ENCODE data around the gene MST1.

The MST1 gene

GRCh38 chr3:49689046-49689907, at the start of gene MST1, which contains the start of gene RNF123:
Gene MST1 (minus strand): TSS chr3:49689474. CDS start chr3:49688691, 783 bp downstream.
Gene RNF123 (plus strand): TSS chr3:49689557. CDS start chr3:49691166, 1,609 bp downstream.
- peak; percentile 80 to 82 for DNase-seq (ENCODE audit: low read depth in 2 of 2)

DNA sequence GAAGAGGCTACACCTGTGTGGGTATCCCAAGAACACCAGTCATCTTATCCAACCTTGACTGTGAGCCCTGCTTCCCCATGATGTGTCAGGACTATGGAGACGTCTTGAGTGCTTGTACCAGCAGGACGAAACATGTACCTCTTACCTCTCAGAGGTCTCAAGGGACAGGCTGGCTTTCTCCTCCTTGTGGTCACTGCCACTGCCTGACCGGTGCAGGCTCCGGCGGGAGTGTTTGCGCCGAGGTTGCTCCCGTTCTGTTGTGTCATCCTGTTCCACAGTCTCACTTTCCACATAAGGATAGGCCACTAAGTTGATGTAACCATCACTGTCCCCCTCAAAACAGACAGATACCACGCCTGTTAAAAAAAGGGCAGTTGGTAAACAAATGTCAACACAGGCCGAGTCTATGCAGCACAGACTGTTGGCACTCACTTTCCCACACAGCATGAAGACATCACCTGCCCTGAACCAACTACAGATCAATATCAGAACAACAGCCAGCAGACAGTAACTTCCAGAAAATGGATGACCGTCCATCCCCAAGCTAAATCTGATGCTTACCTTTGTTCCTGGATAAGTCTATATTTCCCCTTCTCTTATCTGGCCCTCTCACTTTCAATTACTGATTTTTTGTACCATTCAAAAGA, 48.9 kb upstream of the MST1 start:
- no peak for DNase-seq (ENCODE audit: low read depth in 2 of 2)

DNA sequence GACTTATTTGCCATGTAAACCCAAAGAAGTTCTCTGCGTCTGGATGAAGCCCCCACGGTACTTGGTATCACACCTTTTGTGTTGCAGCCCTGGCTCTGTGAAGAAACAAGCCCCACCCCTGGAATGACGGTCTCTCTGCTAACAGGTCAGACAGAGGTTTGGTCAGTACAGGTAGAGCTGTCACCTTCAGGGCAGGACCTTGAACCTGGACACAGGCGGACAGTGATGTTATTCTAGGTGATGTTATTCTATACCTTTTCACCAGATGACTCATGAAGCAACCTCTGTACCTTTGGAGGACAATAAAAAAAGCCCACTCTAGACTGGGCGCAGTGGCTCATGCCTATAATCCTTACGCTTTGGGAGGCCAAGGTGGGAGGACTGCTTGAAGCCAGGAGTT, 45.5 kb upstream of the MST1 start:
- no peak for DNase-seq (ENCODE audit: low read depth in 2 of 2)

DNA sequence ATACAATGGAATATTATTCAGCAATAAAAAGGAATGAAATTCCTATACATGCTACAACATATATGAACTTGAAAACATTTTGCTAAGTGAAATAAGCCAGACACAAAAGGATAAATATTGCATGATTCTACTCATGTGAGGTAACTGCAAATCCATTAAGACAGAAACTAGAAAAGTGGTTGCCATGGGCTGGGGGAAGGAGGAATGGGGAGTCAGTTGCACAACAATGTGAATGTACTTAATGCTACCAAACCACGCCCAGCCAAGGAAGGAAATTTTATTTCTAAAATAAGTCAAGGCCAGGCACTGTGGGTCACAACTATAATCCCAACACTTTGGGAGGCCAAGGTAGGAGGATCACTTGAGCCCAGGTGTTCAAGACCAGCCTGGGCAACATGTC, 44.3 kb upstream of the MST1 start:
- no peak for DNase-seq (ENCODE audit: low read depth in 2 of 2)

DNA sequence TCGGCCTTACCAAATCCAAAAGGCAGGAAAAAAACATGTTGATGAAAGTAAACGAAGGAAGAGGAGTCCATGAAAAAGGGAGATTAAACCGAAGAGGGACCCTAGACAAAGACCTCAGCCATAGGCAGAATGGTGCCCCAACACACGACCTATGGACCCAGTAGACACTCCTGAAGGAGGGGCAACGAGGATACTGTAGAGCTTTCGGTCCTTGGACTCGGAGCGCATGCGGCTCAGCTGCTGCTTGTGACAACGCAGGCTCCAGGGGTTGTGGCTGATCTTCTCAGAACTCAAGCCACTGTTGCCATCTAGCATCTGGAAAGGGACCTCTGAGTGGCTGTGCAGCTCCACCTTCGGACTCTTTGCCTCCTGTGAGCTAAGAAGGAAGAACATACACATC, 43.3 kb upstream of the MST1 start:
- no peak for DNase-seq (ENCODE audit: low read depth in 2 of 2)

- no peak for DNase-seq (ENCODE audit: low read depth in 2 of 2)
Measured at GRCh38 chr3:49729966-49730609, 40.8 kb upstream of the MST1 start.

DNA sequence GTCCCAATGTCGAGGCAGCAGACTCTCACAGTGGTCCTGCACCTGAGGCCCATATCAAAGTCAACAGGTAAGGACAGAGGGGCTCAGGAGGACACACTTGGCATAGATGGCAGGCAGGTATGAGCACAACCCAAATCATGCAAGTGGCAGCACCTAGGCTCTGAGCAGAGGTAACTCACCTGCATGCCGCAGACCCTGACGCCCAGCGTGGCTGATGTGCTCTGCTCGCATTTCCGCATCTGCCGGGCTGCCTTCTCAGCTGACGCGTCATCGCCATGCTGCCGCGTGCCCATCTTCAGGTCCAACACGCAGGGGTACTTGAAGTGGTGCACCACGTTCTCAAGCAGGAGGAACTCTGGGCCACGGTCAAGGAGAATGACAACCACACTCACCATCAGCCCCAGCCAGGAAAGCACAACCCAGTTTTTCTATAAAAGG, 38.7 kb upstream of the MST1 start:
- DNase-seq (ENCODE audit: low read depth in 2 of 2) = no peak

DNA sequence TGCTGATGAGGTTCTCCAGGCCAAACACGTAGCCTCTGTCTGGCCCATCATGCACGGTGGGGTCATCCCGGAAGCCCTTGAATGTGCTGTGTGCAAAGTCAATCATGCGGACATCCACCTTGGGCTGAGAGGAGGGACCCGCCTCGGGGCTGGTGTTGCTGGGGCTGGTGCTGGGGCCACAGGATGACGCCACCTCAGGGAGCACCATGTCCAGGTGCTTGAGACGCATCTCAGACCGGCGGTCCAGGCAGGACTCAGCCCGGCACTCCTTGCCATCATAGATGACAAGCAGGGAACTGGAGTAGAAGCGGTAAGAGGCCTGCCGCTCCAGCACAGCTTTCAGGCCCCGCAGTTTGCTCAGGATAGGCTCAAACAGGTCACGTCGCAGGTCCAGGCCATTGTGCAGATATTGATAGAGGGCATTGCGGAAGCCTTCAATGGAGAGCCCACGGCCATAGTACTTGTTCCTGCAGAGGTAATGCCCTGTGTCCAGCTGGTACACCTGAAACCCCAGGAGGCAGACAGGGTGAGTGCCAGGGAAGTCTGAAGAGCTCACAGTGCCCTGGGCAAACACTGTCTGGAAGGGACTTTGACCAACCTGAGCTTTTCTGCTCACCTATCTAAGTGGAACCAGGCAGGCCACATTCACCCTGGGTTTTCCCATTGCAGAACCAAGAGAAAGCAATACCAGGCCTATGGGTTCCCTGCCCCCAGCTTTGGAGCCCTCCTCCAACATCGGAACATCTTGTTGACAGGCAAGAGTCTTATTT, 38.1 kb upstream of the MST1 start:
- DNase-seq (ENCODE audit: low read depth in 2 of 2) = no peak

- no peak for DNase-seq (ENCODE audit: low read depth in 2 of 2)
Measured at GRCh38 chr3:49725906-49726681, 36.8 kb upstream of the MST1 start.

DNA sequence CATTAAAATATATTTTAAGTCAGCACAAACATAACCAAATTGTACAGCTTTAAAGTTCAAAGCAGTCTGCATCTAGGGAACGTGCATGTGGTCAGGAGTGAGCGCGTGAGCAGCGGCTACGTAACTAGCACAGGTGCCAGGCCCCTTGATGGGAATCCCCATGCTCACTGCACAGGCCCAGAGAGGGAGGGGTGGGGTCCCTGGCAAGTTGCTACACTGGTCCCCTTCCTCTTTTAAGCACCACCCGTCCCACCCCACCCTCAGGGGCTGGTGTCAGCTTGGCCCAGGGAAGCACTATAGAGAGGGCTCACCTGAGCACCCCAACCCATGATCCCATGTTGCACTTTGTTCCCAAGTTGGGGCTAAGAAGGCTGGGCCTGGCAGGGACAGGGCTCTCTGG, 35.3 kb upstream of the MST1 start:
- no peak for DNase-seq (ENCODE audit: low read depth in 2 of 2)

GRCh38 chr3:49723628-49724551, 34.6 kb upstream of the MST1 start, which contains the start of gene GMPPB:
Gene GMPPB (minus strand): TSS chr3:49723951. CDS start chr3:49723726, 225 bp downstream.
- peak; percentile 76 to 84 for DNase-seq (ENCODE audit: low read depth in 2 of 2)

GRCh38 chr3:49723296-49723627, 34.0 kb upstream of the MST1 start:
- no peak for DNase-seq (ENCODE audit: low read depth in 2 of 2)

DNA sequence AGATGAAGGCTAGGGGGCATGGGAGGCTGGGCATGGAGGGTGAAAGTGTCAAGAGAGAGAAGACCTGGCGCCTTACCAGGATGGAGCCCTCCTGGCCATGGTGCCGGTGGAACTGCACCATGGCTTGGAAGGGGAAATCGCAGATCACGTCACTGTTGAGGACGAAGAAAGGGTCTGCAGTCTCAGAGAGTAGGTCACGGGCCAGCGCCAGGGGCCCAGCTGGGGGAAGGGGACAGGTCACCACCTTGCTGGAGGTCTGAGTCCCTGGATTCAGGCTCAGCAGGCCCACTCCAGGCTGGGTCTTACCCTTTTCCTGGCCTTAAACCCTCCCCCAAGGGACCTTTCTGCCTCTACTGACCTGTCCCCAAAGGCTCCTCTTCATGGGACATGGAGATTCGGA, 33.6 kb upstream of the MST1 start:
- DNase-seq (ENCODE audit: low read depth in 2 of 2) = no peak

- DNase-seq (ENCODE audit: low read depth in 2 of 2) = no peak
Measured at GRCh38 chr3:49721896-49722781, 32.9 kb upstream of the MST1 start.

GRCh38 chr3:49721596-49721895, 32.3 kb upstream of the MST1 start:
- DNase-seq (ENCODE audit: low read depth in 2 of 2) = no peak

DNA sequence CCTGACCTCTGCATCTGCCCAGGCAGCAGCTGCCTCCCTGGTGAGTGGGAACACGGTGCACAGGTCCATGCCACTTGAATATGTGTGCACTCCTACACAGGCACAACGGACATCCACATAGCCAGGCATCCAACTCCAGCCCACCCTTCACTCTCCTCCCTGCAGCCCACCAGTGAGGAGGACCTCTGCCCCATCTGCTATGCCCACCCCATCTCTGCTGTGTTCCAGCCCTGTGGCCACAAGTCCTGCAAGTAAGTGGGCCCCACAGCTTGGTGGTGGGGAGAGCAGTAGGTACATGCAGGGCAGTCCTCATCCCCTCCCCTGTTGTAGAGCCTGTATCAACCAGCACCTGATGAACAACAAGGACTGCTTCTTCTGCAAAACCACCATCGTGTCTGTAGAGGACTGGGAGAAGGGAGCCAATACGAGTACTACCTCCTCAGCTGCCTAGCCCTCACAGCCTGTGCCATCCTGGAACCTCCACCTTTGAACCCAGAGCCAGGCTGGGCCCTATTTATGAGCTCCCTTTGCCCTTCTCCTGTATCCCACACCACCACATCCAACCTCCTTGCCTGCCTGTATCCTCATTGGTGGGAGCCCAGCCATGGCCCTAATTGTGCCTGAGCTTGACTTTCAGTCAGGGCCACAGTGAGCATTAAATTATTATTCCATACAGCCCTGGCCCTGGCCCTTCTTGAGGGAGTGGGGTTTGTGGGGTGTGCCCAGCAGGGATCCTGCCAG, 31.8 kb upstream of the MST1 start:
- DNase-seq (ENCODE audit: low read depth in 2 of 2) = no peak

DNA sequence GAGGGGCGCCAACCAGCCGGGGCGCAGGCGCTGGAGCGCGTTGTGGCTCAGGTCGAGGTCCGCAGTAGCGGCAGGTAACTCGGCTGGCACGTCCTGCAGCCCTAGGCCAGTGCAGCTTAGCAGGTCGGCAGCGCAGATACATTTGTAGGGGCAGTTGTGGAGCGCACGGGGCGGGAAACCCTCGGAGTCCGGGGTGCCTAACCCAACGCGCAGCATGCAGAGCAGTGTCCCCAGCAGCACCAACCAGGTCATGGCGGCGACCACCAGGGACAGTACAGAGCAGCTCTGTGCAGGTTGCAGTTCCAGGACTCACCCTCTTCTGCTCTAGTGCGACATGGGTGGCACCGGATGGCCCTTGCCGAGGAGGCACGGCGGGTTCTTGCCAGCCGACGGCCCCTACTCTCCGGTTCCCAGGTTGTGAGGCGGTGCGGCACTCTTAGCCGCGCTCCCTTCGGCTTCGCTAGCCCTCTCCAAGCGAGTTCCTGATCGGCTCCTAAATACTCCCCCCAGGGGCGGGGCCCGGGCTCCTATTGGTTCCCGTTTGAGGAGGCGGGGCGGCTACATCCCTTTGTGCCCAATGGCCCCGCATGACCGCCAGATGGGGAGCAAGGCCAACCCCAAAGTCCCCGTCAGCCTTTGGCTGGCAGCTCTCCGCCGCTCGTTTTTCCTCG, 30.1 kb upstream of the MST1 start, which contains the start of gene AMIGO3:
AMIGO3 (minus strand) TSS at position 471 of the 671 bp plus-strand sequence; CDS start at position 252, 219 bp downstream.
- peak; percentile 74 to 84 for DNase-seq (ENCODE audit: low read depth in 2 of 2)

- DNase-seq (ENCODE audit: low read depth in 2 of 2) = no peak
Measured at GRCh38 chr3:49718858-49719213, 29.6 kb upstream of the MST1 start.

Data from stimulated activated CD8-positive, alpha-beta memory T cell treated with anti-CD3 and anti-CD28 coated beads, Interleukin-15, amount 100 ng/mL, for 4 hours (primary cell).